ENCODE results near the gene ABCG1. TPM values are rescaled to one million over a fixed set of nuclear protein-coding genes. Genes with fewer than 3 reads are reported as not detected.

Gene ABCG1
- total RNA-seq, 4 donors from 2014 or later: 2.6 to 10.9 (median 3.7) TPM

DNA sequence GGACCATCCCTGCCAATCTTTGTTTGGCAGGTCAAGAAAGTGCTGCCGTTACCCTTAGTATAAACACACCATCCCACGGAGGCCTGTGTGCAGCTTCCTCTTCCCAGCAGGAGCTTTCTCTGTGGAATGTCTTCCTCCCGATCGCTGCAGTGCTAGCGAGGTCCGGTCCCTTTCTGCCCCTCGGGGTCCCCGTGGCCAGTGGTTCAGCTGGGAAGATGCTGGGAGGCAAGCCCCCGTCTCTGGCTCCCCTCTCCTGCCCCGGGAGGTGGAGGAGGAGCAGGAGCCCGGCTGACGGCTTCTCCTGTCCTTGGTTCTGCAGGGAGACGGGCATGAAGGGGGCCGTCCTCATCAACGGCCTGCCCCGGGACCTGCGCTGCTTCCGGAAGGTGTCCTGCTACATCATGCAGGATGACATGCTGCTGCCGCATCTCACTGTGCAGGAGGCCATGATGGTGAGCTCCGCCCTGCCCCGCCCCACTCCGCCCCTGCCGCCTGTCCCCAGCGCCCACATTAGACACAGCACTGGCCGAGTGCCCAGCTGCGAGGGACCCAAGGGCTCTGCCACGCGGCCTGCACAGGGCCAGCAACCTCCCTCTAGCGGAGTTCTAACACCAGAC, 54.2 kb downstream of the ABCG1 start:
- intact Hi-C loops (cut with DNase I): no loop called here
- no peak for DNase-seq
- no peaks in the 10 kb centered on the region for H3K9me3 ChIP-seq
- no peak for TF ChIP-seq POLR2A (IDR thresholded peaks at IDR 0.05)
- no peak for TF ChIP-seq CTCF (IDR thresholded peaks at IDR 0.05)
- H3K36me3 ChIP-seq: peaks cover 0 to 19% (median 0%) of the 10 kb centered on the region in 3 donors
- H3K4me1 ChIP-seq: peaks cover 0 to 3% (median 0%) of the 10 kb centered on the region in 3 donors
- WGBS, 2 donors: 77 to 90% methylated on average over 2 to 3 of the region's 29 CpGs
- no peak overlapping the region for H3K27ac ChIP-seq
- no peak overlapping the region for H3K4me3 ChIP-seq
- H3K27me3 ChIP-seq: peaks cover 0 to 3% (median 0%) of the 10 kb centered on the region in 4 donors

DNA sequence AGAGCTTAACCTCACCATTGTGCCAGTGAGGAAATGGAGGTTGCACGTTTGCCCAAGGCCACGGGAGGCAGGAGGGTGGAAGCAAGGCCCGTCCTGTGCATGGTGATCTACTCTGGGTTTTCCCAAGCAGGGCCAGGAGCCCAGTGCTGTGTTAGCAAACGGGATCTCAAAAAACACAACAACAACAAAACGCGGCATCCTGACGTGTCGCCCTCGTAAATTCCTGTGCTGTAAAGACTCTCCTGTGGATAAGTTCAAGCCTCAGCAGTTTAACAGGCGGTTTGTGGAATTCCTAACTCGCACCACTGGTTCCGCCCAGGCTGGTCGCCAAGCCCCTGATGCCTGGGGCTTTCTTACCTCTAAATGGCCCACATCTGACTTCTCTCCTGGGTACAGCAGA, 57.1 kb downstream of the ABCG1 start:
- intact Hi-C loops (cut with DNase I): no loop called here
- no peak overlapping the region for H3K27ac ChIP-seq
- peaks cover 0 to 3% (median 0%) of the 10 kb centered on the region in 4 donors for H3K27me3 ChIP-seq
- H3K9me3 ChIP-seq: no peaks in the 10 kb centered on the region
- 48 to 75% methylated on average over 10 of the region's 13 CpGs for WGBS, 2 donors
- no peak for DNase-seq
- H3K4me3 ChIP-seq: no peak overlapping the region
- TF ChIP-seq CTCF (IDR thresholded peaks at IDR 0.05) (no peak), POLR2A (IDR thresholded peaks at IDR 0.05) (no peak)
- no peaks in the 10 kb centered on the region for H3K4me1 ChIP-seq
- H3K36me3 ChIP-seq: peaks cover 0 to 30% (median 0%) of the 10 kb centered on the region in 3 donors

GRCh38 chr21:42276526-42277154, 57.7 kb downstream of the ABCG1 start:
- H3K36me3 ChIP-seq: peaks cover 0 to 30% (median 0%) of the 10 kb centered on the region in 3 donors
- no peak overlapping the region for H3K27ac ChIP-seq
- peaks cover 0 to 3% (median 0%) of the 10 kb centered on the region in 4 donors for H3K27me3 ChIP-seq
- TF ChIP-seq POLR2A (IDR thresholded peaks at IDR 0.05): no peak
- no peak for TF ChIP-seq CTCF (IDR thresholded peaks at IDR 0.05)
- no peaks in the 10 kb centered on the region for H3K9me3 ChIP-seq
- H3K4me1 ChIP-seq: no peaks in the 10 kb centered on the region
- DNase-seq: no peak
- no peak overlapping the region for H3K4me3 ChIP-seq
- intact Hi-C loops (cut with DNase I): no loop called here
- WGBS, 2 donors: 68 to 93% methylated on average over 4 to 12 of the region's 17 CpGs

DNA sequence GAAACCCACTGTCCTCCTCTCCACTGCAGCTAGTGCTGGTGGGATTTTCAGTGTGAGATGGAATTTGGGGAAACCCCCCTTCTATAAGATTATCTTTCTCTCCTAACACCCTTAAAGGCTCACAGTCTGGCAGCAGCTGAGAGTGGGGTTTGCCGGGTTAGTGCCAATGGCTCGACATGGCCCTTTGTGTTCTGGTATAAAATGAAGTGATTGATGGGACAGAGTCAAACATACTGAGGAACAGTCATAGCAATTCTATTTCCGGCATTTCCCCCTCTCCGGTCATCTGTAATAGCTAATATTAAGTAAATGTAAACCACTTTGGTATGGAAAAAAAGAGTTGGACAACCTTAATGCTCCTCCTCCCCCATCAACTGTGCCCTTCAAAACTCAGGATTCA, 58.7 kb downstream of the ABCG1 start:
- intact Hi-C loops (cut with DNase I): no loop called here
- no peak overlapping the region for H3K27ac ChIP-seq
- peaks cover 0 to 3% (median 0%) of the 10 kb centered on the region in 4 donors for H3K27me3 ChIP-seq
- WGBS, 2 donors: 61 to 82% methylated on average over 4 of the region's 4 CpGs
- no peaks in the 10 kb centered on the region for H3K4me1 ChIP-seq
- DNase-seq: no peak
- H3K36me3 ChIP-seq: peaks cover 0 to 33% (median 0%) of the 10 kb centered on the region in 3 donors
- no peaks in the 10 kb centered on the region for H3K9me3 ChIP-seq
- H3K4me3 ChIP-seq: no peak overlapping the region
- TF ChIP-seq CTCF (IDR thresholded peaks at IDR 0.05) (no peak), POLR2A (IDR thresholded peaks at IDR 0.05) (no peak)

DNA sequence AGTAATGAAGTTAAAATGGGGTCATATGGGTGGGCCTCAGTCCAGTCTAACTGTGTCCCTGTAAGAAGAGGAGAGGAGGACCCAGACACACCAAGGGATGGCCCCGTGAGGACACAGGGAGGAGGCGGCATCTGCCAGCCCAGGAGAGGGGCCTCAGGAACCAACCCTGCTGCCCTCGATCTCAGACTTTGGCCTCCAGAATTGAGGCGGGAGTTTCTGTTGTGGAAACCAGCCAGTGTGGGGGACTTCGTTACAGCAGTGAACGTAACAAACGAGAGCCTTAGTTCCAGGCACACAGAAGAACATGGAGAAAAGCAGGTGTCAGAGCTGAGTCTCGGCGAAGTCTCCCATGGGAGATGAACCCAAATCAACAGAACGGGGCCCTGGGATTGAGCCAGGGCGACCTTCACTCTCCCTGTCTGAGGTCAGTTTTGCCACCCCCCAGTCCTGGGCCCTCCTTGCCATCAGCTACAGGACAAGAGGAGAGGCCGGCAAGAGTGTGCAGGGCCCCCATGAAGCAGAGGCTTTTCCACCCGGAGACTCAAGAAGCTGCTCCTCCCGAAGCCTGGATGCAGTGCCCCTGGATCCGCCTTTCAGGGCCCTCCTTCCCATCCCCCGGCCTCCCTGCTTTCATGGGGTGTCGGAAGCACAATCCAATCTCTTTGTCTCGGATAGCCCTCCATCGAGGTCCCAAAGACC, 59.7 kb downstream of the ABCG1 start:
- 72 to 90% methylated on average over 9 to 15 of the region's 19 CpGs for WGBS, 2 donors
- H3K36me3 ChIP-seq: peaks cover 0 to 23% (median 0%) of the 10 kb centered on the region in 3 donors

More for the DNA sequence above, 59.7 kb downstream of the ABCG1 start:
- Histone ChIP-seq H3K4me1 (no peaks in the 10 kb centered on the region), H3K27me3 (no peaks in the 10 kb centered on the region), H3K9me3 (no peaks in the 10 kb centered on the region), H3K27ac (no peak overlapping the region), H3K4me3 (no peak overlapping the region)
- TF ChIP-seq POLR2A (IDR thresholded peaks at IDR 0.05): no peak
- TF ChIP-seq CTCF (IDR thresholded peaks at IDR 0.05): no peak
- intact Hi-C loops (cut with DNase I): no loop called here
- no peak for DNase-seq
